ENCODE measurements around the gene BRCA1. TPM values are rescaled to one million over a fixed set of nuclear protein-coding genes. Genes with fewer than 3 reads are reported as not detected.
"Not testable (repeated sequence)": the region's sequence is repeated elsewhere in the genome, so short reads cannot be mapped to it uniquely, and the experiment has no call there.

Gene BRCA1
- total and polyA plus RNA-seq, 2 donors (not counting 1 experiment from before 2014, with no cell fraction given) = 7.5 to 9.9 TPM

DNA sequence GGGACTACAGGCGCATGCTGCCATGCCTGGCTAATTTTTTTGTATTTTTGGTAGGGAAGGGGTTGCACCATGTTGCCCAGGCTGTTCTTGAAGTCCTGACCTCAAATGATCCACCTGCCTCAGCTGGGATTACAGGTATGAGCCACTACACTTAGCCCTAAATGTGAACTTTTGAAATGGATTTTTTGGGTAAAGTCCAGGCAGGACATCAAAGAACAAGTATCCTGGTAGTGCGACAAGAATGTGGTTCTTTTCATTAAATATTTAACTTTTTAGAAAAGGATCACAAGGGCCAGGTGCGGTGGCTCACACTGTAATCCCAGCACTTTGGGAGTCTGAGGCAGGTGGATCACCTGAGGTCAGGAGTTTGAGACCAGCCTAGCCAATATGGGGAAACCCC, 30.5 kb upstream of the BRCA1 start:
- Histone ChIP-seq H3K9ac (ENCODE audit: insufficient read depth, low read length) (no peak overlapping the region), H4K20me1 (ENCODE audit: control insufficient read depth, extremely low read depth, insufficient read depth, low read length) (no peaks in the 10 kb centered on the region), H3K79me2 (ENCODE audit: control insufficient read depth, insufficient read depth, low read length) (no peaks in the 10 kb centered on the region), H3K4me1 (ENCODE audit: control insufficient read depth, extremely low read depth, insufficient read depth, low read length) (no peaks in the 10 kb centered on the region), H3K27me3 (ENCODE audit: control insufficient read depth, insufficient read depth, low read length) (no peaks in the 10 kb centered on the region), H3K9me3 (ENCODE audit: control insufficient read depth, insufficient read depth, low read depth, low read length) (no peaks in the 10 kb centered on the region), H3K27ac (ENCODE audit: insufficient read depth, low read length) (no peak overlapping the region), H2AFZ (ENCODE audit: low read length) (no peak overlapping the region), H3K4me2 (ENCODE audit: extremely low read depth, insufficient read depth, low read length) (no peak overlapping the region), H3K4me3 (replicated peaks in 1 of 4; ENCODE audit: control extremely low read depth in 1 of 4, insufficient read depth in 1 of 4, low read depth in 3 of 4, low read length in 4 of 4) (no peak overlapping the region), H3K36me3 (ENCODE audit: control insufficient read depth, insufficient read depth, low read length) (no peaks in the 10 kb centered on the region)
- TF ChIP-seq CTCF (conservative IDR thresholded peaks at IDR 0.05 in 1 of 2, IDR thresholded peaks at IDR 0.05 in 1 of 2; ENCODE audit: low read depth in 1 of 2, low read length in 2 of 2) (no peak), EZH2 (IDR thresholded peaks at IDR 0.05; ENCODE audit: low read length, missing control alignments) (no peak)
- no peak for DNase-seq (ENCODE audit: low read depth in 2 of 2)

DNA sequence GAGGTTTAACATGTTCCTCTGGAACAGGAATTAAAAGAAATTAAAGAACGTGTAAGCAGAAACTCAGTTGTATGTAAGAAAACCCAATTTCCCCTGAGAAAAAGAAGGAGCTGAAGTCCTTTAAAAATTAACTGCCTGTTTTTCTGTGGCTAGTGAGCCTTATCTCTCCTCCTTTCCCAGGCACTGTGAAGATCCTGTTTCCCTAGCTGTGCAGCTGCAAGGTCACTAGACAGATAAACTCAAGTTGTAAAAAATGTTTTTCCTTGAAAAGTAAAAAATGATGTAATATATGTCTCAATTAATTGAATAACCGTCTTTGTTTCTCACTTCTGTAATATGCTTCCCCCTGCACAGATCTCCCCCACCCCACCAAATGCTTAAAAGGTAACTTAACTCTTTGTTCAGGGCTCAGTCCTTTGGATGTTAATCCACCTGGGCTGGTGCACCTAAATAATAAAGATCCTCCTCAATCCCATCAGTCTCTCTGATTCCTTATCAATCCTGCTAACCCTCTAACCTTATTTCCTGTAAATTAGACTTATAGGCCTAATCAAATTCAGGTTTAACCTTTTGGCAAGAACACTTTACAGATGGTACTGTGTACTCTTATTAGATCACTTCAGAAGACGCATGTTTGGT, 28.2 kb upstream of the BRCA1 start:
- H3K79me2 ChIP-seq (ENCODE audit: control insufficient read depth, insufficient read depth, low read length); H3K4me2 ChIP-seq (ENCODE audit: extremely low read depth, insufficient read depth, low read length); H3K36me3 ChIP-seq (ENCODE audit: control insufficient read depth, insufficient read depth, low read length); H3K4me3 ChIP-seq (replicated peaks in 1 of 4; ENCODE audit: control extremely low read depth in 1 of 4, insufficient read depth in 1 of 4, low read depth in 3 of 4, low read length in 4 of 4); H3K27me3 ChIP-seq (ENCODE audit: control insufficient read depth, insufficient read depth, low read length); H3K9me3 ChIP-seq (ENCODE audit: control insufficient read depth, insufficient read depth, low read depth, low read length); DNase-seq (ENCODE audit: low read depth in 2 of 2); H4K20me1 ChIP-seq (ENCODE audit: control insufficient read depth, extremely low read depth, insufficient read depth, low read length); H3K4me1 ChIP-seq (ENCODE audit: control insufficient read depth, extremely low read depth, insufficient read depth, low read length); H2AFZ ChIP-seq (ENCODE audit: low read length); H3K9ac ChIP-seq (ENCODE audit: insufficient read depth, low read length); H3K27ac ChIP-seq (ENCODE audit: insufficient read depth, low read length): not testable (repeated sequence)

DNA sequence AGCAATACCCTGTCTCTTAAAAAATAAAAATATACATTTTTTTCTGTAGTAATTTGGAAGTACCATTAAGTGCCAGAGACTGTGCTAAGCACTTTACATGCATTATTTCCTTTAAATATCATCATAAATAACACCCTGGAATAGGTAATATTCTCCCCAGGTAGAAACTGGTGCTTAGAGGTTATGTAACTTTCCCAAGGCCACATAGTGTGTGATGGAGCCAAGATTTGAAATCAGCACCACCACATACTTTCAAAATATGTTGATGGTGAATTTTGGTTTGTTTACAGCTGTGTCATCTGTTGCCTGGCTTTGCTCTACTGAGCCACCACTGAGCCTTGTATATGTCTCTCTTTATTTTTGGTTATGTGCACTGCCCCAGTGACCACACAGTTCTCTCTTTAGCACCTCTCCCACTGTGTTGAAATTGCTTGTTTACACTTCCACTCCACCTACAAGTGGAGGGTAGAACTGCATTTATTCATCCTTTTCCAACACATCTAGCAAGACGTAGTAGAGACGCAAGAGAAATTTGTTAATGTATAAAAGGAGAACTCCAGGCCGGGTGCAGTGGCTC, 26.8 kb upstream of the BRCA1 start:
- Histone ChIP-seq H3K27me3 (ENCODE audit: control insufficient read depth, insufficient read depth, low read length) (no peaks in the 10 kb centered on the region), H3K9ac (ENCODE audit: insufficient read depth, low read length) (no peak overlapping the region), H3K27ac (ENCODE audit: insufficient read depth, low read length) (no peak overlapping the region), H4K20me1 (ENCODE audit: control insufficient read depth, extremely low read depth, insufficient read depth, low read length) (no peaks in the 10 kb centered on the region), H3K36me3 (ENCODE audit: control insufficient read depth, insufficient read depth, low read length) (no peaks in the 10 kb centered on the region), H2AFZ (ENCODE audit: low read length) (no peak overlapping the region), H3K4me1 (ENCODE audit: control insufficient read depth, extremely low read depth, insufficient read depth, low read length) (no peaks in the 10 kb centered on the region), H3K4me2 (ENCODE audit: extremely low read depth, insufficient read depth, low read length) (no peak overlapping the region), H3K9me3 (ENCODE audit: control insufficient read depth, insufficient read depth, low read depth, low read length) (no peaks in the 10 kb centered on the region), H3K4me3 (replicated peaks in 1 of 4; ENCODE audit: control extremely low read depth in 1 of 4, insufficient read depth in 1 of 4, low read depth in 3 of 4, low read length in 4 of 4) (no peak overlapping the region), H3K79me2 (ENCODE audit: control insufficient read depth, insufficient read depth, low read length) (no peaks in the 10 kb centered on the region)
- TF ChIP-seq CTCF (conservative IDR thresholded peaks at IDR 0.05 in 1 of 2, IDR thresholded peaks at IDR 0.05 in 1 of 2; ENCODE audit: low read depth in 1 of 2, low read length in 2 of 2) (no peak), EZH2 (IDR thresholded peaks at IDR 0.05; ENCODE audit: low read length, missing control alignments) (no peak)
- DNase-seq (ENCODE audit: low read depth in 2 of 2) = no peak

All from fibroblast of lung (primary cell).